22Rv1 (cell line): Measurements from ENCODE around the gene PPP3CA.

Source experiments
- ZFX ChIP-seq: fragments of 450-650 bp; IDR thresholded peaks from 2 replicates; pipeline ENCODE4 v1.6.1; 2017; ENCODE audit warnings: antibody characterized with exemption, borderline replicate concordance
- TF ChIP-seq, protein P1 (sequence below): fragments of 450-650 bp; IDR thresholded peaks from 2 replicates; pipeline ENCODE4 v1.5.1; 2017; ENCODE audit warnings: mild to moderate bottlenecking

DNA sequence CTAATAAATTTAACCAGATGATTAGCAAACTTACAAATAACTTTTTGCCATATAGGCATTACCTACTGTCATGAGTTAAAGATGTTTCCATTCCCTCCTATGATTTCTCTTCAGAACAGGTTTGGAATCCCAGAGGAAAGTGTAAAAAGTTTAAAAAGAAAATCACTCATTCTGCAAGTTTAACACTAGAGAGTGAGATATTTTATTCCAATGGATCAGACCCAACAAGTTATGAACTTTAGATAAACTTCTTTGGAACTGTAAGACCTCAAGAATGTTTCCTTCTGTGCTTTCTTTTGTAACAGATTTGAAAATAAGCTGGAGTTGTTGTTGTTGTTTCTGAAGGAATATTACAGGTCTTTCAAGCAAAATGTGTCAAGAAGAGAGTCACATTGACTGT is 51.6 kb downstream of the PPP3CA start:
- TF ChIP-seq, protein P1, sequence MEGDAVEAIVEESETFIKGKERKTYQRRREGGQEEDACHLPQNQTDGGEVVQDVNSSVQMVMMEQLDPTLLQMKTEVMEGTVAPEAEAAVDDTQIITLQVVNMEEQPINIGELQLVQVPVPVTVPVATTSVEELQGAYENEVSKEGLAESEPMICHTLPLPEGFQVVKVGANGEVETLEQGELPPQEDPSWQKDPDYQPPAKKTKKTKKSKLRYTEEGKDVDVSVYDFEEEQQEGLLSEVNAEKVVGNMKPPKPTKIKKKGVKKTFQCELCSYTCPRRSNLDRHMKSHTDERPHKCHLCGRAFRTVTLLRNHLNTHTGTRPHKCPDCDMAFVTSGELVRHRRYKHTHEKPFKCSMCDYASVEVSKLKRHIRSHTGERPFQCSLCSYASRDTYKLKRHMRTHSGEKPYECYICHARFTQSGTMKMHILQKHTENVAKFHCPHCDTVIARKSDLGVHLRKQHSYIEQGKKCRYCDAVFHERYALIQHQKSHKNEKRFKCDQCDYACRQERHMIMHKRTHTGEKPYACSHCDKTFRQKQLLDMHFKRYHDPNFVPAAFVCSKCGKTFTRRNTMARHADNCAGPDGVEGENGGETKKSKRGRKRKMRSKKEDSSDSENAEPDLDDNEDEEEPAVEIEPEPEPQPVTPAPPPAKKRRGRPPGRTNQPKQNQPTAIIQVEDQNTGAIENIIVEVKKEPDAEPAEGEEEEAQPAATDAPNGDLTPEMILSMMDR, result no peak
- no peak for TF ChIP-seq ZFX
